Chondrocyte (in vitro differentiated cells): ENCODE data around the gene NPAS2. TPM values are rescaled to one million over a fixed set of nuclear protein-coding genes. Genes with fewer than 3 reads are reported as not detected.

Source experiments
- DNase-seq: peaks from one replicate; pipeline ENCODE4 v3.0.0; 2021; ENCODE audit warnings: mixed read lengths, low spot score
- H3K27ac Mint-ChIP-seq: one replicate; pipeline ENCODE4 v1.8.0; 2021; ENCODE audit warnings: mild to moderate bottlenecking, moderate library complexity, mixed read lengths; ENCODE audit not compliant: unreplicated experiment
- H3K27me3 Mint-ChIP-seq: 2 replicates; pipeline ENCODE4 v1.8.0; 2021; ENCODE audit warnings: low read depth, mixed read lengths
- H3K36me3 Mint-ChIP-seq: 2 replicates; pipeline ENCODE4 v1.8.0; 2021; ENCODE audit warnings: low read depth, mixed read lengths
- H3K4me1 Mint-ChIP-seq: 2 replicates; pipeline ENCODE4 v1.8.0; 2021; ENCODE audit warnings: low read depth, mild to moderate bottlenecking, mixed read lengths
- H3K4me3 Mint-ChIP-seq: one replicate; pipeline ENCODE4 v1.8.0; 2021; ENCODE audit warnings: mild to moderate bottlenecking, moderate library complexity, mixed read lengths; ENCODE audit not compliant: unreplicated experiment
- H3K9me3 Mint-ChIP-seq: 2 replicates; pipeline ENCODE4 v1.8.0; 2021; ENCODE audit warnings: low read depth, mixed read lengths
- CTCF ChIP-seq: fragments of 200-600 bp; sonication (generic); IDR thresholded peaks from 2 replicates; pipeline ENCODE4 v1.5.0; 2021; ENCODE audit warnings: antibody characterized with exemption, mild to moderate bottlenecking, moderate library complexity
- total RNA-seq: library from RNA; stranded (reverse); gene quantifications from 3 replicates; pipeline ENCODE4 v1.2.1, GENCODE V29; 2021

Gene NPAS2
- total RNA-seq, 1 donor from 2014 or later, result 25.6 TPM

DNA sequence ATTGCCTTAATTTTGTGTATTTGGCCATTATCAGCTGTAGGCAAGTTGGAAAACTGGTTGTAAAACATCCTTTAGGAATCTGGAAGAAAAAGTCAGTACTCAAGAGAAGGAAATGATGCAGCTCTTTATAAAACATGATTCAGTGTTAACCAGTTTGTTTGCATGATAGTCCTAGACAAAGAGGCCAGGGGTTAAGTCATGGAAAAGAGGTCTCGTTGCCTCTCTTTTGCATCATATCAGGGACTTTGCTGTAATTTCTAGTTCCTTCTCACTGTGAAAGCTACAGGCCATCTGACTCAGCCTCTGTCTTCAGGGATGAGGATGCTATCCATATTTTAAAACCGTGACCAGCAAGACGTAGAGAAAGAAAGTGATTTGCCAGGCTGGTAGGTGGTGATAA lies 38.0 kb downstream of the NPAS2 start:
- peaks cover 37% of the 10 kb centered on the region for H3K4me1 Mint-ChIP-seq
- DNase-seq, result no peak
- TF ChIP-seq CTCF, result no peak
- no peak overlapping the region for H3K4me3 Mint-ChIP-seq
- H3K27me3 Mint-ChIP-seq, result no peaks in the 10 kb centered on the region
- no peaks in the 10 kb centered on the region for H3K9me3 Mint-ChIP-seq
- no peaks in the 10 kb centered on the region for H3K36me3 Mint-ChIP-seq
- H3K27ac Mint-ChIP-seq, result peak overlapping the region; percentile 87

GRCh38 chr2:100859902-100860301 lies 40.0 kb downstream of the NPAS2 start:
- Mint-ChIP-seq H3K27ac (no peak overlapping the region), H3K27me3 (no peaks in the 10 kb centered on the region), H3K9me3 (no peaks in the 10 kb centered on the region), H3K36me3 (no peaks in the 10 kb centered on the region), H3K4me3 (no peak overlapping the region), H3K4me1 (peaks cover 28% of the 10 kb centered on the region)
- no peak for TF ChIP-seq CTCF
- no peak for DNase-seq

DNA sequence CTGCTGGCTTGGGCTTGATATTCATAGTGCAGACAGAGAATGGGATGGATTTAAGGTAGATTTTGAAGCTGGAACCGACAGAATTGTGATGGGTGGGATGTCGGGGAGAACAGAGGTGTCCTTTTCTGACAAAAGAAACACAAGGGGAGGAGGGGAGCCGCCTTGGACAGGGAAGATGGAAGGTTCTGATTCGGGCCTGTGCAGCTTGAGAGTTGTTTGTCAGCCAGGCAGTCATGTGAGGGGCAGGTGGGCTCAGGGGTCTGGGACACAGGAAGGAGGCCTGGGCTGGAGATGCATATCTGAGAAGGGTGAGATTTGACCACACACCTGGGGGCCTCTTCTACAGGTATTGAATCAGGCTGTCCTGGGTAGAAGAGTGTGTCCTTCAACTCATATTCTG lies 41.4 kb downstream of the NPAS2 start:
- Mint-ChIP-seq H3K27me3 (no peaks in the 10 kb centered on the region), H3K27ac (no peak overlapping the region), H3K9me3 (no peaks in the 10 kb centered on the region), H3K4me3 (no peak overlapping the region), H3K36me3 (peaks cover 2% of the 10 kb centered on the region), H3K4me1 (peaks cover 31% of the 10 kb centered on the region)
- TF ChIP-seq CTCF, result no peak
- no peak for DNase-seq

DNA sequence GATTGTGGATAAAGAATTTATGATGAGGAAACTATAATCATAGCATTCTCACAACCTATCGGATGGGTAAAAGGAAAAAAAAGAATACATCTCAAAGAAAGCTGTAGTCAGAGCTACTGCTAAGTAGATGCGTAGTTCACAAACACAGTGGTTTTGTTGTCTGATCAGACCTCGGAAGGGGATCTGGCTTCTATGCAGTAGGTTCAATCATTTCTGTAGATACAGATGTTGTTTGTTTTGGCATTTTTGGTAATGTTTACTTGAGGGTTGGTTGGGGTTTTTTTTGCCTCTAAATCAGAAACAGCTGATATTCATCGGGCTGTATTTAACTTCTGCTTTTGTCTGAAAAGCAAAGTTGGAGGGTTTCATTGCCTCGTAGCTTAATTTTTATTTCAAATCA lies 42.1 kb downstream of the NPAS2 start:
- TF ChIP-seq CTCF, result no peak
- no peak for DNase-seq
- H3K27me3 Mint-ChIP-seq, result no peaks in the 10 kb centered on the region
- H3K9me3 Mint-ChIP-seq, result peaks cover under 1% of the 10 kb centered on the region
- H3K36me3 Mint-ChIP-seq, result peaks cover 2% of the 10 kb centered on the region
- H3K27ac Mint-ChIP-seq, result no peak overlapping the region
- no peak overlapping the region for H3K4me3 Mint-ChIP-seq
- H3K4me1 Mint-ChIP-seq, result peaks cover 32% of the 10 kb centered on the region

GRCh38 chr2:100865816-100866460 lies 46.0 kb downstream of the NPAS2 start:
- H3K27me3 Mint-ChIP-seq, result no peaks in the 10 kb centered on the region
- no peak overlapping the region for H3K4me3 Mint-ChIP-seq
- H3K9me3 Mint-ChIP-seq, result peaks cover 13% of the 10 kb centered on the region
- H3K4me1 Mint-ChIP-seq, result peaks cover 15% of the 10 kb centered on the region
- peaks cover 8% of the 10 kb centered on the region for H3K36me3 Mint-ChIP-seq
- no peak for DNase-seq
- TF ChIP-seq CTCF, result no peak
- peak overlapping the region; percentile 80 for H3K27ac Mint-ChIP-seq
